A549 (cell line): Measurements from ENCODE around the gene SLF2. TPM values are rescaled to one million over a fixed set of nuclear protein-coding genes. Genes with fewer than 3 reads are reported as not detected.
"Not testable (repeated sequence)": the region's sequence is repeated elsewhere in the genome, so short reads cannot be mapped to it uniquely, and the experiment has no call there.

ENCODE experiments used
- ATAC-seq, 2 experiments: fragments of 200-7000 bp in 1 of 2; fragments of >200 bp in 1 of 2; cut with Nextera tagmentation in 1 of 2; cut with Tn5 transposase in 1 of 2; 3 replicates each; pipeline versions ENCODE4 v1.8.0 to v1.9.1; 2018 to 2020; ENCODE audit warnings: mild to moderate bottlenecking in 1 of 2, moderate library complexity in 1 of 2
- CTCF ChIA-PET: fragments of 300-600 bp; sonication (Branson Sonifier 250); formaldehyde crosslinking; extraction: SDS; loops from one replicate; lab custom pipeline; 2021; ENCODE audit warnings: antibody characterized with exemption, inconsistent platforms; lab: Yijun Ruan, JAX
- POLR2A ChIA-PET: fragments of 350-600 bp; formaldehyde crosslinking; extraction: SDS; loops from one replicate; lab custom pipeline; 2021; ENCODE audit warnings: antibody characterized with exemption, inconsistent platforms; lab: Yijun Ruan, JAX
- DNase-seq, 2 experiments: peaks; one replicate each; pipeline versions ENCODE4 v3.0.0 to v3.0.0-alpha.2; 2011 to 2016; ENCODE audit warnings: low read depth in 1 of 2, low spot score in 1 of 2
- FAIRE-seq: peaks from 2 replicates; lab custom pipeline; 2011; peaks lifted over from hg19 to GRCh38; lab: Jason Lieb, UNC
- H3K27ac ChIP-seq, 2 experiments: fragments of >200 bp; sonication (Bioruptor Twin); formaldehyde crosslinking; 3 replicates each; pipeline ENCODE4 v1.5.1; 2016 to 2017
- H3K4me1 ChIP-seq: fragments of >200 bp; sonication (Bioruptor Twin); formaldehyde crosslinking; 3 replicates; pipeline ENCODE4 v1.6.1; 2016
- H3K4me2 ChIP-seq: fragments of >200 bp; sonication (Bioruptor Twin); formaldehyde crosslinking; 3 replicates; pipeline ENCODE4 v1.6.1; 2016
- H3K4me3 ChIP-seq: fragments of >200 bp; sonication (Bioruptor Twin); formaldehyde crosslinking; 3 replicates; pipeline ENCODE4 v1.5.1; 2016
- H3K9me3 ChIP-seq: fragments of >200 bp; sonication (Bioruptor Twin); formaldehyde crosslinking; 3 replicates; pipeline ENCODE4 v1.6.1; 2016
- ATOH8 ChIP-seq: fragments of 250-450 bp; sonication (Bioruptor Pico); IDR thresholded peaks from 2 replicates; pipeline ENCODE4 v1.5.0; 2020; ENCODE audit warnings: low read depth, mild to moderate bottlenecking, moderate library complexity
- CBX2 ChIP-seq: fragments of 200-600 bp; sonication (generic); IDR thresholded peaks from 2 replicates; pipeline ENCODE4 v1.6.1; 2016; ENCODE audit warnings: low read depth, mild to moderate bottlenecking, borderline replicate concordance
- CBX8 ChIP-seq: fragments of 200-600 bp; sonication (generic); IDR thresholded peaks from 2 replicates; pipeline ENCODE4 v1.6.1; 2016
- E2F6 ChIP-seq: IDR thresholded peaks from 2 replicates; pipeline ENCODE4 v1.6.1; 2012; ENCODE audit warnings: low read depth, borderline replicate concordance
- EHF ChIP-seq: fragments of 250-450 bp; sonication (Bioruptor Pico); IDR thresholded peaks from 2 replicates; pipeline ENCODE4 v1.5.0; 2020; ENCODE audit warnings: mild to moderate bottlenecking
- ELK1 ChIP-seq: fragments of 150-350 bp; IDR thresholded peaks from 2 replicates; pipeline ENCODE4 v1.6.1; 2014; ENCODE audit warnings: low read depth, mild to moderate bottlenecking, low read length
- FOSB ChIP-seq: fragments of 250-450 bp; sonication (Bioruptor Pico); IDR thresholded peaks from 2 replicates; pipeline ENCODE4 v1.5.0; 2020; ENCODE audit warnings: mild to moderate bottlenecking, moderate library complexity
- FOSL2 ChIP-seq, 2 experiments: fragments of 450-650 bp in 1 of 2; fragments of >200 bp in 1 of 2; sonication (Bioruptor Twin) in 1 of 2; formaldehyde crosslinking; IDR thresholded peaks; 2 replicates each; pipeline versions ENCODE4 v1.5.0 to v1.6.1; 2016 to 2020; ENCODE audit warnings: mild to moderate bottlenecking in 1 of 2, moderate library complexity in 1 of 2
- HOXB5 ChIP-seq: fragments of 250-450 bp; sonication (Bioruptor Pico); IDR thresholded peaks from 2 replicates; pipeline ENCODE4 v1.5.0; 2020; ENCODE audit warnings: mild to moderate bottlenecking, moderate library complexity
- KDM5A ChIP-seq: fragments of 200-600 bp; sonication (generic); IDR thresholded peaks from 2 replicates; pipeline ENCODE4 v1.6.1; 2016; ENCODE audit warnings: antibody characterized with exemption, mild to moderate bottlenecking
- MAZ ChIP-seq: fragments of 150-350 bp; IDR thresholded peaks from 2 replicates; pipeline ENCODE4 v1.6.1; 2014; ENCODE audit warnings: antibody characterized with exemption, low read depth, low read length, borderline replicate concordance
- PHF8 ChIP-seq: fragments of 200-600 bp; sonication (generic); IDR thresholded peaks from 2 replicates; pipeline ENCODE4 v1.6.1; 2016; ENCODE audit warnings: low read depth, mild to moderate bottlenecking, antibody characterized with exemption, moderate library complexity, borderline replicate concordance
- RFX5 ChIP-seq: fragments of 450-650 bp; IDR thresholded peaks from 2 replicates; pipeline ENCODE4 v1.7.1; 2014; ENCODE audit warnings: antibody characterized with exemption, mild to moderate bottlenecking, moderate library complexity
- RNF2 ChIP-seq: fragments of 200-600 bp; sonication (generic); IDR thresholded peaks from 2 replicates; pipeline ENCODE4 v1.6.1; 2016; ENCODE audit warnings: low read depth, mild to moderate bottlenecking, antibody characterized with exemption, moderate library complexity, borderline replicate concordance
- SREBF2 ChIP-seq: fragments of 450-650 bp; IDR thresholded peaks from 2 replicates; pipeline ENCODE4 v1.6.1; 2014; ENCODE audit warnings: mild to moderate bottlenecking, moderate library complexity
- USF2 ChIP-seq: fragments of 450-650 bp; IDR thresholded peaks from 2 replicates; pipeline ENCODE4 v1.6.1; 2014; ENCODE audit warnings: antibody characterized with exemption
- WGBS: methylation state at CpG from one replicate; pipeline ENCODE4 v1.1.6; 2017; ENCODE audit errors: missing lambda C conversion rate; 5-methylcytosine and 5-hydroxymethylcytosine counted together
- polyA plus RNA-seq, 4 experiments: library from polyadenylated mRNA; depleted of rRNA in 3 of 4; stranded (reverse); fragments of >200 nt; fragmentation: RNase III in 1 of 4; extraction: RNeasy Plus Mini Kit Qiagen cat#74134 plus additional on column Dnase treatment in 1 of 4; gene quantifications; 2 replicates in 3 of 4; 3 replicates in 1 of 4; pipeline ENCODE4 v1.2.3, GENCODE V29; 2011 to 2017
- TF ChIP-seq, protein P1 (sequence below): fragments of >200 bp; sonication (Bioruptor Twin); formaldehyde crosslinking; IDR thresholded peaks from 2 replicates; pipeline ENCODE4 v1.6.1; 2016

Gene SLF2
- polyA plus RNA-seq, 2 of the 4 experiments (the other 2 are of a cell fraction): 13.0 to 16.6 TPM

GRCh38 chr10:100882252-100882651, 30.5 kb upstream of the SLF2 start (continued):
- no peak for TF ChIP-seq EHF (CRISPR knock-in tag)

- POLR2A ChIA-PET: interaction anchor here (1.0 kb wide), 1 partner anchor 347 kb away, joined by 3 read pairs; the partner anchor contains the start of gene HIF1AN
- DNase-seq: no peak
- no peak for TF ChIP-seq EHF (CRISPR knock-in tag)
- TF ChIP-seq E2F6: no peak
- TF ChIP-seq RNF2: no peak
- TF ChIP-seq PHF8: no peak
- TF ChIP-seq SREBF2: no peak
- TF ChIP-seq CBX2: no peak
- no peak for TF ChIP-seq FOSB
- no peak for TF ChIP-seq MAZ
- TF ChIP-seq ELK1: no peak
- Histone ChIP-seq H3K4me2 (no peak overlapping the region), H3K4me3 (no peak overlapping the region), H3K9me3 (no peaks in the 10 kb centered on the region), H3K27ac (no peak overlapping the region), H3K4me1 (peaks cover 4% of the 10 kb centered on the region; the same call in 2 of the 3 replicates)
- CTCF ChIA-PET: interaction anchor here (0.7 to 15.9 kb wide), 7 partner anchors 139 to 400 kb away, joined by 3 to 289 read pairs (median 4); no protein-coding TSS in a partner anchor
- no peak for ATAC-seq
- no peak for FAIRE-seq
- 76% methylated on average over 23 of the region's 23 CpGs for WGBS
Measured at GRCh38 chr10:100882671-100883311, 30.0 kb upstream of the SLF2 start.

- ChIA-PET POLR2A (no interaction called here), CTCF (interaction anchor here (0.6 to 15.9 kb wide), 5 partner anchors 140 to 401 kb away, joined by 3 to 289 read pairs (median 4); no protein-coding TSS in a partner anchor)
- no peak overlapping the region for H3K4me2 ChIP-seq
- H3K4me1 ChIP-seq: no peaks in the 10 kb centered on the region
- FAIRE-seq (no peak), ATAC-seq (no peak), DNase-seq (no peak)
- no peak for TF ChIP-seq HOXB5
- no peak for TF ChIP-seq EHF (CRISPR knock-in tag)
- no peaks in the 10 kb centered on the region for H3K9me3 ChIP-seq
- H3K27ac ChIP-seq: no peak overlapping the region
- WGBS: 71% methylated on average over 14 of the region's 14 CpGs
- H3K4me3 ChIP-seq: no peak overlapping the region
Measured at GRCh38 chr10:100883312-100883821, 29.4 kb upstream of the SLF2 start.

- H3K4me2 ChIP-seq, H3K4me3 ChIP-seq, POLR2A ChIA-PET: not testable (repeated sequence)
Measured at GRCh38 chr10:100885611-100886010, 27.2 kb upstream of the SLF2 start.

DNA sequence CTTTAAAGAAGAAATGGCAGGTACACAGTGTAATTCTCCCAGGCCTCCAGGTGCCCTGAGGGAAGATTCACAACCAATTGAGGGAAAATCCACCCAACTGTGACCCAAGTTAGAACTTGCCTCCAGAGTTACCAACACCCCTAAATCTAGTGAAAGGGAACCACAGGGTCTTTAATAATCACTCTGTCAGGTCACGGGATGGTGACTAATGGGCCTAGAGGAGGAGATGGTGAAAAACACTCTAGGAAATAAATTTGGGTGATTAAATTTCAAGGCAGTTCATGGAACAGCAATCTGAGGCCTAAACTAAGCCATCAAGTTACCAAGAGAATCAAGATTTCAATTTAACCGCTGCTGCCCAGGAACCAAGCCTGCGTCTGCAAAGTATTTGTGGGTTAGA, 26.7 kb upstream of the SLF2 start:
- FAIRE-seq (no peak), ATAC-seq (no peak), DNase-seq (no peak)
- no peak for TF ChIP-seq USF2
- TF ChIP-seq, protein P1, sequence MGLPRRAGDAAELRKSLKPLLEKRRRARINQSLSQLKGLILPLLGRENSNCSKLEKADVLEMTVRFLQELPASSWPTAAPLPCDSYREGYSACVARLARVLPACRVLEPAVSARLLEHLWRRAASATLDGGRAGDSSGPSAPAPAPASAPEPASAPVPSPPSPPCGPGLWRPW: no peak
- TF ChIP-seq CBX8: no peak
- TF ChIP-seq ATOH8 (CRISPR knock-in tag): no peak
- no peak for TF ChIP-seq FOSL2 (IDR thresholded peaks at IDR 0.05)
- no peak for TF ChIP-seq FOSL2 (CRISPR knock-in tag; IDR thresholded peaks at IDR 0.05)
- no peak for TF ChIP-seq RFX5
- no peak for TF ChIP-seq KDM5A
- no peak overlapping the region for H3K27ac ChIP-seq
- POLR2A ChIA-PET: no interaction called here
- CTCF ChIA-PET: interaction anchor here (1.2 to 15.9 kb wide), 3 partner anchors 14 to 321 kb away, joined by 3 to 289 read pairs (median 5); no protein-coding TSS in a partner anchor
- peaks cover 15% of the 10 kb centered on the region for H3K4me1 ChIP-seq
- 92% methylated on average over 3 of the region's 3 CpGs for WGBS
- H3K9me3 ChIP-seq: no peaks in the 10 kb centered on the region
- H3K4me3 ChIP-seq: no peak overlapping the region
- H3K4me2 ChIP-seq: no peak overlapping the region

More at GRCh38 chr10:100885611-100886010, 27.2 kb upstream of the SLF2 start:
- not testable (repeated sequence) for DNase-seq, H3K9me3 ChIP-seq, ATAC-seq, H3K27ac ChIP-seq, FAIRE-seq
- CTCF ChIA-PET: interaction anchor here (1.2 to 15.9 kb wide), 3 partner anchors 14 to 320 kb away, joined by 3 to 289 read pairs (median 5); no protein-coding TSS in a partner anchor
- H3K4me1 ChIP-seq: peaks cover 11% of the 10 kb centered on the region
- 90% methylated on average over 13 of the region's 13 CpGs for WGBS
